SW480 (cell line): Measurements from ENCODE around the gene ITGA2.
"Not testable (repeated sequence)": the region's sequence is repeated elsewhere in the genome, so short reads cannot be mapped to it uniquely, and the experiment has no call there.

Source experiments
- DNase-seq: peaks from one replicate; pipeline ENCODE4 v3.0.0-alpha.2; 2016; ENCODE audit warnings: low spot score

Gene ITGA2

GRCh38 chr5:52989025-52989780 lies at the start of gene ITGA2:
Gene ITGA2 (plus strand): TSS chr5:52989352. CDS start chr5:52989469, 117 bp downstream.
- peak; percentile 78 for DNase-seq

DNA sequence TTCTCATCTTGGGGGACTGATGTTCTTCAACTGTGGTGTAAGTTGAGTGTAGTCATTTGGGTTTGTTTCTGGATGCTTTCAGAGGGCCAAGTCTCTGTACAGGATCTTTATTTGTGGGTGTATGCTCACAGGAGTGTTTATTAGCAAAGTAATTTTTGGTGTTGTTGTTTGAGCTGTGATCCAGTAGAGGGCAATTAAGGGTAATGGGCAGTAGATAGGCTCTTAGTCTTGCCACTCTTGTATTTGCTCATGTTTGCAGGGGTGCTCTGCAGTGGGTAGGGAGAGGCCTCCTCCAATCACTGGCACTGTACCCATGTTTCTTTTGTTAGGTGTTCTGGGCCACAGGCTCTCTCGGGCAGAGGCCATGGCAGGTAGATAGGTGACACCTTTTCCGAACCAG lies 45.9 kb upstream of the ITGA2 start:
- no peak for DNase-seq

- DNase-seq = no peak
Observed at GRCh38 chr5:52943808-52944207, 45.3 kb upstream of the ITGA2 start.

DNA sequence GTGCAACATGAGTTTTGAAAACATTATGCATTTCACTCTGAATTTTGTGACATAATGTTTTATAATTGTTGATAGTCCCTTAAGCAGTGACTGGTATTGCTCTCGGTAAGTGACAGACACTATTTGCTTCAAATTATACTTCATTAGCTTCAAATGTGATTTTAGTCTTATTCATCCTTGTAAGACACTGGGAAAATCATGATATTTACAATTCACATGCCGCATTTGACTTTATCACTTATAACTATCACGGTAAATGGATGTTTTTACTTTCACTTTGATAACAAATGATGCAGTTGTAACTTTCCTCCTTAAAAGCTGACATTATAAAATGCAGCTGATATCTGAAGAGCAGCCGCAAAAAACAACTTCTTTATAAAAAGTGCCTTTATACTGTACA lies 44.1 kb upstream of the ITGA2 start:
- no peak for DNase-seq

DNA sequence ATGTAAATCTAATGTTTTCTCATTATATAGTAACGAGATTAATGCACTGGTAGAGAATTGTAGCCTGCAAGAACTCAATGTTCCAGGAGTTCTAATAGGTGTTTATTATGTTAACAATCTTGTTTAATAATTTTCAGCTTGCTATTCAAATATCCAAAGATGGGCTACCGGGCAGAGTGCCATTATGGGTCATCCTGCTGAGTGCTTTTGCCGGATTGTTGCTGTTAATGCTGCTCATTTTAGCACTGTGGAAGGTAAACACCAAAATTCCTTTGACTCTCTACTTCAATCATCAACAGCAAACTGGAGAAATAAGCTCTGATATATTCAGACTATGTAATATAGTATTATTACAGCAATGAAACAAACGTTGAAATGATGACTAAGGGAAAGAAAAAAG lies 41.9 kb upstream of the ITGA2 start:
- DNase-seq = no peak

DNA sequence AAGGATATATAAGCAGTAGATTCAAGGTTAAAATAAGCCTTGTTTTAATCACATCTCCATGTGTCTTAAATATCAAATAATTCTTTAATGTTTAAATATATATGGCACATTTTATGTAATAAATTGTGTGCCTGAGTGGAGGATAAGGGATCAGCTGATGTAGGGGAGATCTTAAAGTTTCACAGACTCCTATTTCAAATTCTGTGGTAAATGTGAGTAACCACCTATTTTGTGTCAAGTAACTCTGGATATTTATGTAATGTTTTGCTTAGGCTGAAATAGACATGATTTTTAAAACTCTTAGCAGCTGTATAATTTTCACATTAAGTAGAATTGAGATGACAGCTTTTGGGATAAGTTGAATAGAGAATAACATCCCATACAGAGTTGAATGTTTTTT lies 41.3 kb upstream of the ITGA2 start:
- DNase-seq = no peak

DNA sequence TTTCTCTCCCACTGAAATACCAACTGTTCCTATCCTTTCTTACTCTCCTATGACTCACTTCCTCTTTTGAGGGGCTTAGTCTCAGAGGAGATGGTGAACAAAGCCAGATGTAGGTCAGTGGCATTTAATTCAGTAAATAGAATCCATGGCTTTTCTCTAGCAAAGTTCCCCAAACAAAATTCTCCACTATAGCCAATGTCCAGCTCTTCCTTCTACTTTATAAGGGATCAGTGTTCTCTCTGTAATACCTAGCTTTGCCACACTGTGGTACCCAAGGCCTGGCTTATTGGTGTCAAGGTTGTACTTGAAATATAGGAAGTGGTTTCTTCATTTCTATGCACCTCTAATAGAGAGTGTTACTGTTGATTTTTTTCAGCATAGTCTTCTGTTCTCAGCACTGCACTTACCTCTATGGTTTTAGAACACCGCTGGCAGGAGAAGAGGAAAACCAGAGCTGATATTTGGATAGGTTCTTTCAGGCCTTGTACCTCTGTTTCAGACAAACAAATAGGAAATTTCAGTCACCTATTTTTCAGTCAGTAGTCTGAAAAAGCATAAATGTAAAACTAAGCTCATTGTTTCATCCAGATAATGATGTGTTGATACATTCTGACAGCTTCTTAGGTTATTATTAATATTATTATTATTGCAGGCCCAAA lies 40.6 kb upstream of the ITGA2 start:
- peak; percentile 75 for DNase-seq

GRCh38 chr5:52950686-52951085 lies 38.5 kb upstream of the ITGA2 start:
- no peak for DNase-seq

DNA sequence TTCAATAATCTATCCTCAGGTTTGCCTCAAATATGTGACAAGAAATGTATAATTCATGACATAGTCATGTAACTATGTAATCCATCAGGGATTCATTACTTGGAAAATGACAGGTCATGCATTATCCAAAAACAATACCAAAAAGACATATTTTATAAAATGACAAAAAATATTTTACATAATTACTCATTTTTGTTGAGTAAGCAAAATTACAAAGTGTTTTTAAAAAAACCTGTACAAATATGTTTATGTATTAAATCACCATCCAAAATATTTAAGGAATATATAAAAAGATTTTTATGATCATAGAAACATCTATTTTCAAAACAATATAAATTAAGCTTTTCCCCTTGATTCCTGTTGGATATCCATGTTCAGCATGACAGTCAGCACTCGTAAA lies 36.7 kb upstream of the ITGA2 start:
- DNase-seq = no peak

DNA sequence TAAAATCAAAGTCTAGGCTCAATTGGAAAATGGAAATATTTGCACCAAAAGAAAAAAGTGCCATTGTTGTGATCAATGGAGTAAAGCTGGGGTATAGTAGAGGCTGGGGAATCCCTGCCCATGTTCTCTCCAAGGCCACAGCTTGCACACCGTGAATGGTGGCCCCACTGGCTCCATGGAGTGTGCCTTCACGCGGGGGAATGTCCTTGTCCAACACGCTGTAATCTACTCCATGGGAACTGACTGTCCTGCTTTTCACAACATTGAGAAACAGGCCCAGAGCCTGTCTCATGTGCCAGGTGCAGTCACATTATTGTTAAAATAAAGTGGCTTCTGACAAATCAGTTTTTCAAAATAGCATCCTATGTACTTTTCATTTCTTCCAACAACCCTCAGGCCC lies 33.1 kb upstream of the ITGA2 start:
- no peak for DNase-seq

DNA sequence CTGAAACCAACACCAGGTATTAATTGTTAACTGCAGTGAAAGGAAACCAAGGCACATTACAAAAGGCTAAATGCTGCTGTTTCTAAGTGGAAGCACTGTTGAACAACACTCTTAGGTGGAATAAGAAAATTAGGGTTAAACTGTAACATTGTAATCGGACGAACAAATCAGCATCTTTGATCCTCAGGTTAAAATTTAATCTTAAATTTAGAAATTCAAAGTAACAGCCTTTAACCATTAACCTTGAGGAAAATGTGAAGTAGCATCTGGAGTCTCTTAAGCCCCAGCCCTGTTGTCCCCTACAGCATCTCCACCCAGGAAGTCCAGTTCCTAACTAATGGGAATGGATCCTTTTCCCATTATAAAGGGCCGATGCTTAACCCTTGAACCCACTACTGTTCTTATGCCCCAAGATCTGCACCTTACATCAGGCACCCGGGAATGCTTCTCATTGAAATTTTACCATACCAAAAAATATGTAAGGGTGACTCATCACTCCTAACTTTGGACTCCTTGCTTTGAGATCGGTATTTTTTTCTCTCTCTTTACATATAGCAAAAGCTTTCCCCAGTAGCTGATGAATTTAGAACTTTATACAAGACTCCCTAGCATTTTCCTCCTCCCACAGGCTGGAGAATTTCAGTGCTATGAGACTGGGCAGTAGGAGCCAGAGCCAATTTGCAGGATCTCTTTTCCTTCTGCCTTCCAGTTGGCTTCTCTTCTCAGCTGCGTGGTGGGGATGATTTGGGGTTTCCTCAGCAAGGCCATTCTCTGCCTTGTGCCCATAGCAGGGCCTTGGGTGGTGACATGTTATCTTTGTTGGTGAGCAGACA lies 32.0 kb upstream of the ITGA2 start:
- DNase-seq = no peak

GRCh38 chr5:52961274-52961681 lies 27.9 kb upstream of the ITGA2 start:
- no peak for DNase-seq

- DNase-seq = no peak
Observed at GRCh38 chr5:52963636-52964035, 25.5 kb upstream of the ITGA2 start.

- peak; percentile 37 for DNase-seq
Observed at GRCh38 chr5:52964138-52964537, 25.0 kb upstream of the ITGA2 start.

DNA sequence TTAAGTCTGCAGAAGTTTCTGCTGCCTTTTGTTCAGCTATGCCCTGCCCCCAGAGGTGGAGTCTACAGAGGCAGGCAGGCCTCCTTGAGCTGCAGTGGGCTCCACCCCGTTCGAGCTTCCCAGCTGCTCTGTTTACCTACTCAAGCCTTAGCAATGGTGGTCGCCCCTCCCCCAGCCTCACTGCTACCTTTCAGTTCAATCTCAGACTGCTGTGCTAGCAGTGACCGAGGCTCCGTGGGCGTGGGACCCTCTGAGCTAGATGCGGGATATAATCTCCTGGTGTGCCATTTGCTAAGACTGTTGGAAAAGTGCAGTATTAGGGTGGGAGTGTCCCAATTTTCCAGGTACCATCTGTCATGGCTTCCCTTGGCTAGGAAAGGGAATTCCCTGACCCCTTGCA lies 13.0 kb upstream of the ITGA2 start:
- DNase-seq = not testable (repeated sequence)

GRCh38 chr5:52977264-52977897 lies 11.8 kb upstream of the ITGA2 start:
- no peak for DNase-seq

- DNase-seq = no peak
Observed at GRCh38 chr5:52981507-52981906, 7.6 kb upstream of the ITGA2 start.

GRCh38 chr5:52983731-52984636 lies 5.2 kb upstream of the ITGA2 start:
- DNase-seq = no peak

- DNase-seq = no peak
Observed at GRCh38 chr5:52985306-52985705, 3.8 kb upstream of the ITGA2 start.

- peak; percentile 78 for DNase-seq
Observed at GRCh38 chr5:52987711-52988331, 1.3 kb upstream of the ITGA2 start.
